H9 (cell line): ENCODE results near the gene FAM156A. TPM values are rescaled to one million over a fixed set of nuclear protein-coding genes. Genes with fewer than 3 reads are reported as not detected.
"Not testable (repeated sequence)": the region's sequence is repeated elsewhere in the genome, so short reads cannot be mapped to it uniquely, and the experiment has no call there.

Source experiments
- DNase-seq: peaks from one replicate; pipeline ENCODE4 v3.0.0-alpha.2; 2017
- H2AFZ ChIP-seq: one replicate; pipeline ENCODE4 v1.6.1; 2013; ENCODE audit warnings: mild to moderate bottlenecking, low read length, control low read depth, moderate library complexity
- H2AK5ac ChIP-seq: 2 replicates; pipeline ENCODE4 v1.6.1; 2013; ENCODE audit warnings: low read length, control low read depth, mixed read lengths; ENCODE audit not compliant: insufficient read length
- H2BK120ac ChIP-seq: one replicate; pipeline ENCODE4 v1.6.1; 2013; ENCODE audit warnings: low read depth, mild to moderate bottlenecking, low read length, control low read depth, inconsistent platforms; ENCODE audit not compliant: poor library complexity, severe bottlenecking
- H2BK12ac ChIP-seq: 2 replicates; pipeline ENCODE4 v1.6.1; 2013; ENCODE audit warnings: low read length, control low read depth, mixed read lengths, low read depth; ENCODE audit not compliant: insufficient read length
- H2BK15ac ChIP-seq: 2 replicates; pipeline ENCODE4 v1.6.1; 2013; ENCODE audit warnings: low read depth, low read length, control low read depth
- H2BK20ac ChIP-seq: one replicate; pipeline ENCODE4 v1.6.1; 2013; ENCODE audit warnings: low read depth, mild to moderate bottlenecking, low read length, control low read depth, inconsistent platforms; ENCODE audit not compliant: poor library complexity, severe bottlenecking
- H2BK5ac ChIP-seq: 2 replicates; pipeline ENCODE4 v1.6.1; 2013; ENCODE audit warnings: low read length, control low read depth, mixed read lengths; ENCODE audit not compliant: insufficient read length
- H3K14ac ChIP-seq: 2 replicates; pipeline ENCODE4 v1.6.1; 2013; ENCODE audit warnings: low read length, control low read depth; ENCODE audit not compliant: insufficient read depth
- H3K18ac ChIP-seq: 2 replicates; pipeline ENCODE4 v1.6.1; 2013; ENCODE audit warnings: low read depth, mild to moderate bottlenecking, mixed read lengths, low read length, control low read depth; ENCODE audit not compliant: insufficient read length
- H3K23ac ChIP-seq: 2 replicates; pipeline ENCODE4 v1.6.1; 2013; ENCODE audit warnings: low read length, control low read depth, mixed read lengths, low read depth; ENCODE audit not compliant: insufficient read length
- H3K23me2 ChIP-seq: 2 replicates; pipeline ENCODE4 v1.6.1; 2013; ENCODE audit warnings: low read depth, mild to moderate bottlenecking, mixed read lengths, low read length, control low read depth; ENCODE audit not compliant: insufficient read length, poor library complexity, severe bottlenecking
- H3K27ac ChIP-seq: 2 replicates; pipeline ENCODE4 v1.5.1; 2013; ENCODE audit warnings: low read length, control low read depth, mixed read lengths, low read depth; ENCODE audit not compliant: insufficient read length
- H3K27me3 ChIP-seq: 2 replicates; pipeline ENCODE4 v1.6.1; 2013; ENCODE audit warnings: low read length, control low read depth, inconsistent platforms; ENCODE audit not compliant: insufficient read depth
- H3K4ac ChIP-seq: 2 replicates; pipeline ENCODE4 v1.6.1; 2013; ENCODE audit warnings: low read depth, mild to moderate bottlenecking, control low read depth, inconsistent platforms, low read length, moderate library complexity
- H3K4me1 ChIP-seq: 2 replicates; pipeline ENCODE4 v1.6.1; 2013; ENCODE audit warnings: low read length, control low read depth, inconsistent platforms; ENCODE audit not compliant: insufficient read depth
- H3K4me2 ChIP-seq: 2 replicates; pipeline ENCODE4 v1.6.1; 2013; ENCODE audit warnings: low read length, control low read depth, mixed read lengths; ENCODE audit not compliant: insufficient read length, insufficient read depth
- H3K56ac ChIP-seq: 2 replicates; pipeline ENCODE4 v1.6.1; 2013; ENCODE audit warnings: low read depth, mild to moderate bottlenecking, mixed read lengths, low read length, control low read depth; ENCODE audit not compliant: insufficient read length
- H3K79me1 ChIP-seq: 2 replicates; pipeline ENCODE4 v1.6.1; 2013; ENCODE audit warnings: low read depth, mild to moderate bottlenecking, moderate library complexity, low read length, control low read depth, inconsistent platforms; ENCODE audit not compliant: insufficient read depth, poor library complexity, severe bottlenecking
- H3K79me2 ChIP-seq: 2 replicates; pipeline ENCODE4 v1.6.1; 2013; ENCODE audit warnings: low read length, control low read depth, inconsistent platforms; ENCODE audit not compliant: insufficient read depth
- H3K9ac ChIP-seq: 2 replicates; pipeline ENCODE4 v1.6.1; 2013; ENCODE audit warnings: low read length, control low read depth, mixed read lengths; ENCODE audit not compliant: insufficient read length; ENCODE audit errors: extremely low read depth
- H3K9me3 ChIP-seq: one replicate; pipeline ENCODE4 v1.6.1; 2013; ENCODE audit warnings: low read depth, low read length, inconsistent platforms; ENCODE audit not compliant: control insufficient read depth
- H3T11ph ChIP-seq: one replicate; pipeline ENCODE4 v1.6.1; 2013; ENCODE audit warnings: mild to moderate bottlenecking, low read length, control low read depth, inconsistent platforms
- H4K20me1 ChIP-seq: one replicate; pipeline ENCODE4 v1.6.1; 2013; ENCODE audit not compliant: control insufficient read depth, insufficient read length, insufficient read depth
- H4K5ac ChIP-seq: 2 replicates; pipeline ENCODE4 v1.6.1; 2013; ENCODE audit warnings: low read depth, mild to moderate bottlenecking, mixed read lengths, low read length, control low read depth; ENCODE audit not compliant: insufficient read length
- H4K8ac ChIP-seq: replicated peaks from 2 replicates; pipeline ENCODE4 v1.6.1; 2013; ENCODE audit warnings: low read length, control low read depth, mixed read lengths, low read depth; ENCODE audit not compliant: insufficient read length
- H4K91ac ChIP-seq: 2 replicates; pipeline ENCODE4 v1.6.1; 2013; ENCODE audit warnings: low read depth, mild to moderate bottlenecking, moderate library complexity, mixed read lengths, low read length, control low read depth; ENCODE audit not compliant: insufficient read length
- H3K27ac Mint-ChIP-seq, 3 experiments: 2 replicates in 2 of 3; 3 replicates in 1 of 3; pipeline ENCODE4 v1.8.0; 2020 to 2021; ENCODE audit warnings: mixed read lengths in 3 of 3, mild to moderate bottlenecking in 1 of 3, moderate library complexity in 1 of 3
- H3K27me3 Mint-ChIP-seq: 2 replicates; pipeline ENCODE4 v1.8.0; 2021; ENCODE audit warnings: low read depth, mild to moderate bottlenecking, moderate library complexity, mixed read lengths
- H3K36me3 Mint-ChIP-seq, 3 experiments: 2 replicates in 2 of 3; 3 replicates in 1 of 3; pipeline ENCODE4 v1.8.0; 2020 to 2021; ENCODE audit warnings: low read depth in 3 of 3, mixed read lengths in 3 of 3; ENCODE audit not compliant: insufficient read depth in 1 of 3
- H3K4me1 Mint-ChIP-seq, 2 experiments: 2 replicates each; pipeline ENCODE4 v1.8.0; 2020; ENCODE audit warnings: mixed read lengths in 2 of 2
- H3K4me3 Mint-ChIP-seq, 2 experiments: 2 replicates in 1 of 2; 3 replicates in 1 of 2; pipeline ENCODE4 v1.8.0; 2020 to 2021; ENCODE audit warnings: mild to moderate bottlenecking in 2 of 2, mixed read lengths in 2 of 2, moderate library complexity in 1 of 2
- H3K9me3 Mint-ChIP-seq, 2 experiments: 2 replicates in 1 of 2; 3 replicates in 1 of 2; pipeline ENCODE4 v1.8.0; 2020; ENCODE audit warnings: mild to moderate bottlenecking in 2 of 2, mixed read lengths in 2 of 2, moderate library complexity in 1 of 2
- WGBS: extraction: QIAGEN DNeasy Blood & Tissue Kit; methylation state at CpG from one replicate; pipeline ENCODE4 v1.1.7; 2013; ENCODE audit warnings: missing lambda C conversion rate, low lambda C conversion rate, mixed read lengths; ENCODE audit not compliant: insufficient read length; ENCODE audit errors: extremely low coverage; 5-methylcytosine and 5-hydroxymethylcytosine counted together
- total RNA-seq: library from RNA; stranded (reverse); gene quantifications from 2 replicates; pipeline ENCODE4 v1.2.1, GENCODE V29; 2021

FAM156A gene
- total RNA-seq, 1 experiment from 2014 or later, result 15.7 TPM

DNA sequence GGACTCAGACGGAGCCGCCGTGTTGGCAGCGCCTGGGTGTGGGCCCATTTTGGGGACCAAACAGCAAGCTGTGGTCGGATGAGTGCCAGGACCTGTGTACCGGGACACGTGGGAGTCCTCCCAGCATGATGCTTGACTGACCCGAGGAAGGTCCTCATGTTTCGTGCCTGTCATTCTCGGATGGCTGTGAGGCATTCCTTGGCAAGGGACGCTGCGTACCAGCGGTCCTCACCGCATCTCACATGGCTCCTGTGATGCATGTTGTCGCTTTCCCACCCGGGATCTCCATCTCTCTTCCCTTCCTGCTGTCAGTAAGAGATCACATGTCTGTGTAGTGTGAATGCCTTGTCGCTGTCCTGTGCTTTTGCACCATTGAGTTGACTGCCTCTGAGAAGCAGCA lies 50.4 kb downstream of the FAM156A start:
- not testable (repeated sequence) for H3K18ac ChIP-seq, H3K56ac ChIP-seq, H3K27me3 Mint-ChIP-seq, H3K79me2 ChIP-seq, H2BK5ac ChIP-seq, H3T11ph ChIP-seq, H2AK5ac ChIP-seq, H3K23me2 ChIP-seq, H3K4me3 Mint-ChIP-seq, H3K27ac ChIP-seq, H3K4me1 Mint-ChIP-seq, H4K5ac ChIP-seq, H3K79me1 ChIP-seq, H3K23ac ChIP-seq, H3K27me3 ChIP-seq, DNase-seq, H2BK15ac ChIP-seq, H3K9me3 ChIP-seq, H4K20me1 ChIP-seq, H2BK20ac ChIP-seq, H2BK12ac ChIP-seq, H4K91ac ChIP-seq, H3K9me3 Mint-ChIP-seq, H3K36me3 Mint-ChIP-seq, H4K8ac ChIP-seq, H2BK120ac ChIP-seq, H3K4me1 ChIP-seq, H3K4me2 ChIP-seq, H3K27ac Mint-ChIP-seq, H3K9ac ChIP-seq, H3K14ac ChIP-seq, H2AFZ ChIP-seq, H3K4ac ChIP-seq
- WGBS, result no CpG with 5 or more reads among the region's 17 CpGs

DNA sequence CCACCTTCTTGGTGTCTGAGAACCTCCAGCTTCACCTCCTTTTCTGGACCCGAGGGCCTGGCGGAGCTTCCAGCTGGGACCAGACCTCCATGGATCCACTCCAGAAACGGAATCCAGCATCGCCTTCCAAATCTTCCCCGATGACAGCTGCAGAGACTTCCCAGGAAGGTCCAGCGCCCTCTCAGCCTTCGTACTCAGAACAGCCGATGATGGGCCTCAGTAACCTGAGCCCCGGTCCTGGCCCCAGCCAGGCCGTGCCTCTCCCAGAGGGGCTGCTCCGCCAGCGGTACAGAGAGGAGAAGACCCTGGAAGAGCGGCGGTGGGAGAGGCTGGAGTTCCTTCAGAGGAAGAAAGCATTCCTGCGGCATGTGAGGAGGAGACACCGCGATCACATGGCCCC lies 51.2 kb downstream of the FAM156A start:
- not testable (repeated sequence) for H3K27me3 Mint-ChIP-seq, H3K4me2 ChIP-seq, H3K27ac ChIP-seq, H3K23me2 ChIP-seq, H3K4me1 ChIP-seq, H4K5ac ChIP-seq, H3K9me3 Mint-ChIP-seq, H3K27me3 ChIP-seq, H3K79me2 ChIP-seq, H3K23ac ChIP-seq, H2AK5ac ChIP-seq, H2BK5ac ChIP-seq, H4K20me1 ChIP-seq, H3K27ac Mint-ChIP-seq, H3K79me1 ChIP-seq, H3K4ac ChIP-seq, H3K36me3 Mint-ChIP-seq, H3K14ac ChIP-seq, H2BK12ac ChIP-seq, H2BK120ac ChIP-seq, H4K8ac ChIP-seq, H3K4me1 Mint-ChIP-seq, H3K9ac ChIP-seq, H4K91ac ChIP-seq, H2BK15ac ChIP-seq, H2BK20ac ChIP-seq, H3T11ph ChIP-seq, H3K18ac ChIP-seq, H3K9me3 ChIP-seq, H2AFZ ChIP-seq, DNase-seq, H3K4me3 Mint-ChIP-seq, H3K56ac ChIP-seq
- WGBS, result no CpG with 5 or more reads among the region's 17 CpGs
